ENCODE results near the gene FERMT3. TPM values are rescaled to one million over a fixed set of nuclear protein-coding genes. Genes with fewer than 3 reads are reported as not detected.
A peak's percentile ranks its signal among the peaks of the same experiment; 100 is the strongest.
"Not testable (repeated sequence)": the region's sequence is repeated elsewhere in the genome, so short reads cannot be mapped to it uniquely, and the experiment has no call there.

The FERMT3 gene
- 197 and 202 TPM in 2 replicates for total RNA-seq

DNA sequence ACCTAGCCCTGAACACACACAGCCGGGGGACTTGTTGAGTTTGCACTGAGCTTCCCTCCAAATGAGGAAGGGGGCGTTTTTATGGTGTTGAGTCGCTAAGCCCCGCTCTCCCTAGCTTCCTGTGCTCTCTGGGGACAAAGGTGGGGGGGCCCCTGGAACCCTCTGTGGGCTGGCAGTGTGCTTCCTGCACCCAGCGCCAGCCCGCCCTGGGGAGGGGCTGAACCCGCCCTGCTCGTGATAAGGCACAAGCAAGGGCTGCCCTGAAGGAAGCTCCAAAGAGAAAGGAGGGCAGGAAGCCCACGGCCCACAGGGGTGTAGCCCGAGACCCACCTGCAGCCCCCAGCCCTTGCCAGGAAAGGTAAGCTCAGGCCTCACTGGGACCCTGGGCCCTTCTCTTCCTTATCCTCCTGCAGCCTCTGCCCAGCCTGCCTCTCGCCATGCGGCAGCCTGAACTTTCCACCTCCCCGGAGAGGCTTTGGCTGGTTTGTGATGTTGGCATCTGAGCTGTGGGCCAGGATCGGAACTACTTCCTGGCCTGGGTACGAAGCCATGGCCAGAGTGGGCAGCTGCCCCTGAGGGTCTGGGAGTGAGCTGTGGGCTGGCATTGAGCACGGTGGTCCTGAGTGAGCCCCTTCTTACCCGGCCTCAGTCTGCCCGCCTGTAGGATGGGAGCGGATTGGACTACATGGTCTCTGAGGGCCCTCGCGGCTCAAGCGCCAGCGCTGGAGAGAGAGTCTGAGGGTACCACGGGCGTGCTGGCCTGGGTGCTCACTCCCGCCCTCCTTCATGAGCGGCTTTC lies at the start of gene FERMT3:
Gene FERMT3 (plus strand): TSS at position 265 of the 799 bp plus-strand sequence. CDS start 644 bp downstream, outside the sequence.
- Mint-ChIP-seq H3K27ac (peak within 1 kb of the TSS; percentile 95), H3K4me1 (ENCODE audit: low read depth) (peaks cover 25% of the 10 kb centered on the region), H3K27me3 (ENCODE audit: low read depth) (no peaks in the 10 kb centered on the region), H3K4me3 (ENCODE audit: low read depth) (peak within 1 kb of the TSS; percentile 92), H3K36me3 (ENCODE audit: low read depth) (peaks cover 90% of the 10 kb centered on the region), H3K9me3 (no peaks in the 10 kb centered on the region)
- intact Hi-C loops (cut with micrococcal nuclease) = loop anchor here (1.0 to 5.0 kb wide), 5 partner anchors 19 to 151 kb away; partner anchors contain the start of genes FKBP2, NUDT22, RPS6KA4 and TRPT1
- DNase-seq (ENCODE audit: low spot score) = peak; percentile 74

DNA sequence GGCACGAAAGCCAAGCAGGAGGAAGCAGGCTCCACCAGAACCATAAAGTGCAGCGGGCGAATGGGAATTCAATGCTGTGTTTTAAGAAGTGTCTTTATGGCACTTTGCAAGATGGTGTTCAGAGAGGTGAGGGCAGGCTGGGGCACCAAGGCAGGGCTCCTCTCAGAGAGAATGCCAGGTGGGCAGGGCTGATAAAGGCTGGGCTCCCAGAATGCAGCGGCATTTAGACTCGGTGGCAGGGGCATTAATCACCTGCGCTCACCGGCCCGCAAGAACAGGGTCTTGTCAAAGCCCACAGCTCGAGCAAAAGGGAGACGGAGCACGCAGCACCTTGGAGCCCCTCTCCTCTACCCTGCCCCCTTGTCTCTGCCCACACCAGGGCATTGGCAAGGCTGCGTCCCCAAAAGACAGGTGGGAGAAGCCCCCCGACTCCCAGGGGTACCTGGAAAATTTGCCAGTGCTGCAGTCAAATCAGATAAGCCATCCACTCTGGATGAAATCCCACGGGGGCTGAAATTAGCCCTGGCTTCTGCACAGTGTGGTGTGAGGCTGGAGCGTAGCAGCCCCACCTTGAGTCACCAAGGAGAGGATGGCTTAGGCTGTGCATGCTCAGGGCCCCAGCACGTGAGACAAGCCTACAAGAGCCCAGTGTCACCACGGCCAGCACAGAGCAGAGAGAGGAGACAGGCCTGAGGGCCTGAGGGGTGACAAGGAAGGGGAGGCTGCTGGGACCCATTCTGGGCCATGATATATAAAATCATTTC lies 48.7 kb upstream of the FERMT3 start:
- Mint-ChIP-seq H3K27me3 (ENCODE audit: low read depth) (peaks cover 3% of the 10 kb centered on the region), H3K4me3 (ENCODE audit: low read depth) (no peak overlapping the region), H3K9me3 (no peaks in the 10 kb centered on the region), H3K27ac (no peak overlapping the region), H3K4me1 (ENCODE audit: low read depth) (peaks cover 2% of the 10 kb centered on the region), H3K36me3 (ENCODE audit: low read depth) (no peaks in the 10 kb centered on the region)
- intact Hi-C loops (cut with micrococcal nuclease) = no loop called here
- DNase-seq (ENCODE audit: low spot score) = no peak

DNA sequence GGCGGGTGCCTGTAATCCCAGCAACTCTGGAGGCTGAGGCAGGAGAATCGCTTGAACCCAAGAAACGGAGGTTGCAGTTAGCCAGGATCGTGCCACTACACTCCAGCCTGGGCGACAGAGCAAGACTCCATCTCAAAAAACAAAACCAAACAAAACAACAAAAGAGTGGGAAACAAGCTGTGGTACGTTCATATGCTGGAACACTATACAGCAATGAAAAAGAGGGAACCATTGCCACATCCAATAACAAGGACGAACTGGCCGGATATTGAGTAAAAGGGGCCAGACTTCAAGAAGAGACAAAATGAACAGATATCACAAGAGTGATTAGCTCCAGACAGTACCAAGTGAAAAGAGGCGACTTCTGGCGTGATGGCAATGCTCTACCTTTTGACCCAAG lies 45.5 kb upstream of the FERMT3 start:
- no peaks in the 10 kb centered on the region for H3K36me3 Mint-ChIP-seq (ENCODE audit: low read depth)
- no peaks in the 10 kb centered on the region for H3K4me1 Mint-ChIP-seq (ENCODE audit: low read depth)
- DNase-seq (ENCODE audit: low spot score) = no peak
- intact Hi-C loops (cut with micrococcal nuclease) = no loop called here
- no peaks in the 10 kb centered on the region for H3K9me3 Mint-ChIP-seq
- H3K27me3 Mint-ChIP-seq (ENCODE audit: low read depth) = no peaks in the 10 kb centered on the region
- H3K27ac Mint-ChIP-seq = no peak overlapping the region
- H3K4me3 Mint-ChIP-seq (ENCODE audit: low read depth) = no peak overlapping the region

DNA sequence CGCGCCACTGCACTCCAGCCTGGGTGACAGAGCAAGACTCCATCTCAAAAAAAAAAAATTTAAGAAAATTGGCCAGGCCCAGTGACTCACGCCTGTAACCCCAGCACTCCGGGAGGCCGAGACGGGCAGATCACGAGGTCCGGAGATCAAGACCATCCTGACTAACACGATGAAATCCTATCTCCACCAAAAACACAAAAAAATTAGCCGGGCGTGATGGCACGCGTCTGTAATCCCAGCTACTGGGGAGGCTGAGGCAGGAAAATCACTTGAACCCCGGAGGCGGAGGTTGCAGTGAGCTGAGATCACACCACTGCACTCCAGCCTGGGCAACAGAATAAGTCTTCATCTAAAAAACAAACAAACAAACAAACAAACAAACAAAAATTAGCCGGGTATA lies 43.8 kb upstream of the FERMT3 start:
- H3K4me1 Mint-ChIP-seq (ENCODE audit: low read depth); H3K27me3 Mint-ChIP-seq (ENCODE audit: low read depth); DNase-seq (ENCODE audit: low spot score); H3K4me3 Mint-ChIP-seq (ENCODE audit: low read depth); intact Hi-C loops (cut with micrococcal nuclease); H3K36me3 Mint-ChIP-seq (ENCODE audit: low read depth); H3K9me3 Mint-ChIP-seq; H3K27ac Mint-ChIP-seq: not testable (repeated sequence)

DNA sequence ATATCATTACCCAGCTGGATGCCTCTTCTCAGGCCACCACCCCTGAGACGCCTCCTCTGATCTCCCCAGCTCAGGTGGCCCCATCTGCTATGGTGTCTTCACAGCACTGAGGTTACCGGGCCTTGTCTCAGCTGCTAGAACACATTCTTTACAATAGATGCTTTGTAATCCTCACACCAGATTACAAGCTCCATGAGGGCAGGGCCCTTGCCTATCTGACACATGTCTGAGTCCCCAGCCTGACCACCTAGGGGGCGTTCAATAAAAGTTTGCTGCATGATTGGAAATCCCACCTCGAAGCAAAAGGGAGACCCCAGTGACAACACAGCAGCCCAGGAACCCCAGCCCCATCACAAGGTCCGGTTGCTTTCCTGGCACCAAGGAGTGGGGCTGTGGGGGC lies 42.6 kb upstream of the FERMT3 start:
- intact Hi-C loops (cut with micrococcal nuclease) = no loop called here
- Mint-ChIP-seq H3K27me3 (ENCODE audit: low read depth) (no peaks in the 10 kb centered on the region), H3K4me1 (ENCODE audit: low read depth) (peaks cover 2% of the 10 kb centered on the region), H3K36me3 (ENCODE audit: low read depth) (no peaks in the 10 kb centered on the region), H3K4me3 (ENCODE audit: low read depth) (no peak overlapping the region), H3K27ac (no peak overlapping the region), H3K9me3 (no peaks in the 10 kb centered on the region)
- DNase-seq (ENCODE audit: low spot score) = no peak

DNA sequence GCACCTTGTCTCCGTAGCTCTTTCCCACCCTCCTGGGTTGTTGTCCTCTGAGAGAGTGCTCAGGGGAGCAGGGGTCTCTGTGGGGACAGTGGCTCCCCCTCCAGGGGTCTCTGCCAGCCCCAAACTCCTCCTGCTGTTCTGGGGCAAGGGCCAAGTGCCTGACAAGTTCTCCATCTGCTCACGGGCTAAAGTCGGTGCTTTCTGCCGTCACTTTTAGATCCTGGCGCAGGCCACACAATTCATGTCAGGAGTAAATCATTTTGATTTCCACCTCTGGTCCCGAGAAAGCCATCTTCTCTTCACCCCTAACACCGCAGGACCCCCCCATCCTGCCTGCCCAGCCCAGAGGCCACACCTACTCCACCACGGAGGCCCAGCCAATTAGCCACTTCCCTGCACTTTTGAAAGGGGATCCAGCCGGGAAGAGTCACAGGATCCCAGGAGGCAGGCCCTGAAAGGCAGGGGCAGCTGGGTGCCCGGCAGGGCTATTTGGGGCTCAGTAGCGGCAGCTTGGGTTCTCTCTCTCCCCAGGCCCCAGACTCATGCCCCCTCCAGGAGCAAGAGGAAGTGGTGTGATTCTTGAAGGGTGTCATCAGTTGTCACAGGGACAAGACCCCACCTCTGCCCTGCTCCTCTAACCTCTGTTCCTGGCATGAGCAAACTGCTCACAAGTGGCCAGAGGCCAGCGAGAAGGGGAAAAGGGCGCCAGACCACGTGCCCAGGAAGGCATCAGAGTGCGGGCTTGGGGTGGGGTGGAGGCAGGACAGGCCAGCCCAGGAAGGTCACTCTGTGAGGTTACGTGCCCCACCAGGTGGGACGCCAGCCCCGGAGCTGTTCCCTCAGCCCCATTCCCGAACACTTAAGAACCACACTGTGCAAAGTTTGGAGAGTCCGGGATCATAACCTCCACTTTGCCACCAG lies 41.9 kb upstream of the FERMT3 start:
- intact Hi-C loops (cut with micrococcal nuclease) = no loop called here

DNA sequence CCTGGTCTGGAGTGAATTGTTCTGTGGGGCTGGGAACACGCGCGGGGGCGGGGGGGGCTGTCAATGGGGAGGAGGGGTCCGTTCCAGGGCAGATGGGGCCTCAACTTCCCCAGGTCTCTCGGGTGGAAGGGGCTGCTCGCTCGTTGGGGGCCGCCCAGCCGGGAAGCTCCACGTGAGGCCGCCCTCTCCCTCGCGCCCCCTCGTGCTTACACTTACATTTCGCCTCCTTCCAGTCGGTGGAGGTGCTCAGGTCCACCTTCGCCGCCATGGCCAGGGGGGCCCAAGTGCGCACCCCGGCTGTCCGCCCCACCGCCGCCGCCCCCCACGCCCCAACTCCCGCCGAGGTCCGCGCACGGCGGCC lies 41.1 kb upstream of the FERMT3 start:
- no peaks in the 10 kb centered on the region for H3K27me3 Mint-ChIP-seq (ENCODE audit: low read depth)
- H3K36me3 Mint-ChIP-seq (ENCODE audit: low read depth) = no peaks in the 10 kb centered on the region
- peaks cover 2% of the 10 kb centered on the region for H3K4me1 Mint-ChIP-seq (ENCODE audit: low read depth)
- DNase-seq (ENCODE audit: low spot score) = no peak
- intact Hi-C loops (cut with micrococcal nuclease) = no loop called here
- no peaks in the 10 kb centered on the region for H3K9me3 Mint-ChIP-seq
- H3K27ac Mint-ChIP-seq = no peak overlapping the region
- H3K4me3 Mint-ChIP-seq (ENCODE audit: low read depth) = peak overlapping the region; percentile 74

More for the DNA sequence above, 41.9 kb upstream of the FERMT3 start:
- H3K4me3 Mint-ChIP-seq (ENCODE audit: low read depth) = peak overlapping the region; percentile 74
- H3K4me1 Mint-ChIP-seq (ENCODE audit: low read depth) = peaks cover 2% of the 10 kb centered on the region
- DNase-seq (ENCODE audit: low spot score) = no peak
- no peak overlapping the region for H3K27ac Mint-ChIP-seq
- no peaks in the 10 kb centered on the region for H3K36me3 Mint-ChIP-seq (ENCODE audit: low read depth)
- no peaks in the 10 kb centered on the region for H3K9me3 Mint-ChIP-seq
- H3K27me3 Mint-ChIP-seq (ENCODE audit: low read depth) = no peaks in the 10 kb centered on the region

DNA sequence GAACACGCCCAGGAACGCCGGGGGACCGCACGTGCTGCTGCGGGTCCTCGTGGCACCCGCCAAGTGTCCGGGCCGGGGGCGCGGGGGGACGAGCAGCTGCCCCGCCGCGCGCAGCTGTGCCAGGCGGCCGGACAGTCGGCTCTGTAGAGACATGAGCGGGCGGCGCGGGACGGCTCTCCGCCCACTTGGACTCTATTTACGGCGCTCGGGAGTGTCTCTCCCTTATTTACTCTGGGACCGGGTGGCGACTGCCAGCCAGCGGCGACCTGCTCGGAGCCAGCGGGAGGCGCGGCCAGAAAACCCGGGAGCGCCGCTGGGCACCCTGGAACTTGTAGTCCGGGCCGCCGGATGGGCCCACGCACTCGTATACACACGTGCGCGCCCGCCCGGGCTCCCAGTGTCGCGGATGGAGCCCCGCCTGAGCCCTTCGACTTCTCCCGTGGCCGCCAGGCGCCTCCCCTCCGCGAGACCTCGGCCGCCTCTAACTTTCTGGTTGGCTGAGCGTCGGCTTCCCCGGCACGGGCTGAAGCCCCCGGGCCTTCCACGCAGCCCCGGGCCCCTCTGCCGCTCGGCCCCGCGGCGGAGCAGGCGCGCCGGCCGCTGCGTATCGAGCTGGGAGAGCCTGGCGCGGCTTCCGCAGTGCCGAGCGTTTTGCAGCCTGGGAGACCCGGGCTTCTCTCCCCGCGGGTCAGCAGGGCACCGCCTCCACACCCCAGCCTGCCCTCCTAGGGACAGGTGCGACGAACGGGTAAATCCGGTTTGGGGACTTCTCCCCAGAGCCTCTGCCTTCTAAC lies 40.5 kb upstream of the FERMT3 start, which contains the start of gene MACROD1:
Gene MACROD1 (minus strand): TSS at position 272 of the 794 bp plus-strand sequence. CDS start 119 bp downstream, at position 153.
- intact Hi-C loops (cut with micrococcal nuclease) = loop anchor here (2.0 kb wide), 1 partner anchor 19 kb away; no protein-coding TSS in a partner anchor
- H3K4me1 Mint-ChIP-seq (ENCODE audit: low read depth) = peaks cover 2% of the 10 kb centered on the region

DNA sequence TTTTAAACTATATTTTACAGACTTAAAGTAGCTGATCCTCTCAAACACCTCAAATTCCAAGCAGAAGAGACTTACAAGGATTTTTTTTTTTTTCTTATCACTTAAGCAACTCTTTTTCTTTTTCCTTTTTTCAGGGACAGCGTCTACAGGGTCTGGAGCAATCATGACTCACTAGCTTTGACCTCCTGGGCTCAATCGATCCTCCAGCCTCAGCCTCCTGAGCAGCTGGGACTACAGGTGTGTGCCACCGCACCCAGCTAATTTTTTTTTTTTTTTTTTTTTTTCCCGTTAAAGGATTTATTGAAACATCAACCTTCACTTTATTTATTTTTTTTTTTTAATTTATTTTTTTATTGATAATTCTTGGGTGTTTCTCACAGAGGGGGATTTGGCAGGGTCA lies 36.1 kb upstream of the FERMT3 start:
- H3K27me3 Mint-ChIP-seq (ENCODE audit: low read depth) = no peaks in the 10 kb centered on the region
- H3K4me3 Mint-ChIP-seq (ENCODE audit: low read depth) = no peak overlapping the region
- no peak for DNase-seq (ENCODE audit: low spot score)
- H3K36me3 Mint-ChIP-seq (ENCODE audit: low read depth) = peaks cover 8% of the 10 kb centered on the region
- intact Hi-C loops (cut with micrococcal nuclease) = no loop called here
- no peak overlapping the region for H3K27ac Mint-ChIP-seq
- peaks cover 6% of the 10 kb centered on the region for H3K9me3 Mint-ChIP-seq
- peaks cover 2% of the 10 kb centered on the region for H3K4me1 Mint-ChIP-seq (ENCODE audit: low read depth)

More for the DNA sequence above, 40.5 kb upstream of the FERMT3 start, which contains the start of gene MACROD1:
- peak within 1 kb of the TSS; percentile 69 for H3K27ac Mint-ChIP-seq
- H3K9me3 Mint-ChIP-seq = no peaks in the 10 kb centered on the region
- no peaks in the 10 kb centered on the region for H3K27me3 Mint-ChIP-seq (ENCODE audit: low read depth)
- peak within 1 kb of the TSS; percentile 91 for H3K4me3 Mint-ChIP-seq (ENCODE audit: low read depth)
- DNase-seq (ENCODE audit: low spot score) = peak; percentile 73
- H3K36me3 Mint-ChIP-seq (ENCODE audit: low read depth) = no peaks in the 10 kb centered on the region

DNA sequence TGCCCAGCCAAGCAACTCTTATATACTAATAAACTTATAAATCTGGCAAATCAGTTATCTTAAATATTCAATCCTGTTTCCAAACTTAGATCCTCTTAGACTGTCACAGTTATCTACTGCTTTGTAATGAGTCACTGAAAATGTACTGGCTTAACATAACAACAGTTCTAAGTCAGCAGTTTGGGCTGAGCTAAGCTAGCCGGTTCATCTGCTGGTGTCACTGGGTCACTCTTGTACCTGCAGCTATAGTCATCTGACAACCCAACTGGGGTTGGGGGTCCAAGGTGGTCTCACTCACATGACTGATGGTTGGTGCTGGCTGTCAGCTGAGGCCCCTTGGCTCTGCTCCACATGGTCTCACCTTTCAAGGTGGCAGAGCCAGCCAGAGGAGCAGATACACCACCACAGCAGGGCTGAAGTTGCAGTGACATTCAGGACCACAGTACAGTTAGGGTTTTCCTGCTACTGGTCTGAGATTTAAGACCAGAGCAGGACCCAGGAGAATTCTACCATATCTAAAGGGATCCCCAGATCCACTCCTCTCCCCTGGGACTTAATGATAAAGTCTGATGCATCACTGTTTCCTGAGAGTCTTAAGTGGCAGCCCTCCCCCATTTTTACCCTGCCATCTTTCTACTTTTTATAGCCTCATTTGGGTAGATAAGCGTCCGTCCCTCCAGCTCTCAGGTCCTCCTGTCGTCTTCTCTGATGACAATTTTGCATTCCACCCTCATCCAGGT lies 32.7 kb upstream of the FERMT3 start:
- Mint-ChIP-seq H3K36me3 (ENCODE audit: low read depth) (peaks cover 16% of the 10 kb centered on the region), H3K9me3 (peaks cover 6% of the 10 kb centered on the region), H3K4me1 (ENCODE audit: low read depth) (peaks cover 15% of the 10 kb centered on the region), H3K27ac (no peak overlapping the region), H3K4me3 (ENCODE audit: low read depth) (no peak overlapping the region), H3K27me3 (ENCODE audit: low read depth) (no peaks in the 10 kb centered on the region)
- no peak for DNase-seq (ENCODE audit: low spot score)
- intact Hi-C loops (cut with micrococcal nuclease) = no loop called here

DNA sequence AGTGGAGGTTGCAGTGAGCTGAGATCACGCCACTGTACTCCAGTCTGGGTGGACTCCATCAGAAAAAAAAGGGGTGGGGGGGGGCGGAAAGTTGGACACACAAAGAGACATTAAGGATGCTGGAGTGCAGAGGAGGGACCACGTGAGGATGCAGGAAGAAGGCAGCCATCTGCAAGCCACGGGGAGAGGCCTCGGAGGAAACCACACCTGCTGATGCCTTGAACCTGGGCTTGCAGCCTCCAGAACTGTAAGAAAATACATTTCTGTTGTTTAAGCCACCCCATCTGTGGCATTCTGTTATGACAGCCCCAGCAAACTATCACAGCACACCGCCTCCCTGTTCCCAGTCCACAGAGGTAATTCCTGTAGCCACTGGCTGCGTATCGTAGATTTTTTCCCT lies 29.8 kb upstream of the FERMT3 start:
- no peak overlapping the region for H3K27ac Mint-ChIP-seq
- no peaks in the 10 kb centered on the region for H3K27me3 Mint-ChIP-seq (ENCODE audit: low read depth)
- intact Hi-C loops (cut with micrococcal nuclease) = no loop called here
- DNase-seq (ENCODE audit: low spot score) = no peak
- peaks cover 20% of the 10 kb centered on the region for H3K4me1 Mint-ChIP-seq (ENCODE audit: low read depth)
- H3K36me3 Mint-ChIP-seq (ENCODE audit: low read depth) = peaks cover 19% of the 10 kb centered on the region
- H3K4me3 Mint-ChIP-seq (ENCODE audit: low read depth) = no peak overlapping the region
- H3K9me3 Mint-ChIP-seq = peaks cover 6% of the 10 kb centered on the region

All from activated T-helper 2 cell treated with anti-CD3 and anti-CD28 coated beads, Interferon-gamma antibody, Interleukin-2, Interleukin-4, amounts not matched to agents 10 μg/mL and 5 μg/mL and 100 μg/mL, durations not matched to agents 14 hours and 24 hours and 36 hours (primary cell).